GM23248 (cell line): ENCODE data around the gene TMED7. TPM values are rescaled to one million over a fixed set of nuclear protein-coding genes. Genes with fewer than 3 reads are reported as not detected.
"Not testable (repeated sequence)": the region's sequence is repeated elsewhere in the genome, so short reads cannot be mapped to it uniquely, and the experiment has no call there.

Source experiments
- DNase-seq: peaks from one replicate; pipeline ENCODE4 v3.0.0-alpha.2; 2015
- H2AFZ ChIP-seq: fragments of 200-600 bp; sonication (generic); 2 replicates; pipeline ENCODE4 v1.6.1; 2016; ENCODE audit warnings: antibody characterized with exemption
- H3F3A ChIP-seq: fragments of 200-600 bp; sonication (generic); 2 replicates; pipeline ENCODE4 v1.6.1; 2016; ENCODE audit warnings: mild to moderate bottlenecking, antibody characterized with exemption, mixed run types; ENCODE audit not compliant: insufficient read depth
- H3K27ac ChIP-seq: fragments of 200-600 bp; sonication (generic); 2 replicates; pipeline ENCODE4 v1.5.1; 2016; ENCODE audit warnings: mild to moderate bottlenecking
- H3K27me3 ChIP-seq: fragments of 200-600 bp; sonication (generic); replicated peaks from 2 replicates; pipeline ENCODE4 v1.6.1; 2016; ENCODE audit warnings: mild to moderate bottlenecking; ENCODE audit not compliant: insufficient read depth
- H3K36me3 ChIP-seq: fragments of 200-600 bp; sonication (generic); 2 replicates; pipeline ENCODE4 v1.6.1; 2016; ENCODE audit warnings: low read depth, mild to moderate bottlenecking
- H3K4me1 ChIP-seq: fragments of 200-600 bp; sonication (generic); 2 replicates; pipeline ENCODE4 v1.6.1; 2016; ENCODE audit warnings: mild to moderate bottlenecking; ENCODE audit not compliant: insufficient read depth
- H3K4me2 ChIP-seq: fragments of 200-600 bp; sonication (generic); one replicate; pipeline ENCODE4 v1.6.1; 2016; ENCODE audit warnings: mild to moderate bottlenecking; ENCODE audit not compliant: unreplicated experiment
- H3K4me3 ChIP-seq: fragments of 200-600 bp; sonication (generic); 2 replicates; pipeline ENCODE4 v1.5.1; 2016; ENCODE audit warnings: mild to moderate bottlenecking
- H3K79me2 ChIP-seq: fragments of 200-600 bp; sonication (generic); 2 replicates; pipeline ENCODE4 v1.6.1; 2016; ENCODE audit warnings: mild to moderate bottlenecking; ENCODE audit not compliant: insufficient read depth
- H3K9ac ChIP-seq: fragments of 200-600 bp; sonication (generic); 2 replicates; pipeline ENCODE4 v1.6.1; 2016; ENCODE audit warnings: mild to moderate bottlenecking
- H3K9me2 ChIP-seq: fragments of 200-600 bp; sonication (generic); 2 replicates; pipeline ENCODE4 v1.6.1; 2016; ENCODE audit warnings: mixed run types, mild to moderate bottlenecking, moderate library complexity; ENCODE audit not compliant: insufficient read depth
- H3K9me3 ChIP-seq: fragments of 200-600 bp; sonication (generic); one replicate; pipeline ENCODE4 v1.6.1; 2017; ENCODE audit warnings: low read depth
- H4K20me1 ChIP-seq: fragments of 200-600 bp; sonication (generic); 2 replicates; pipeline ENCODE4 v1.6.0; 2016; ENCODE audit not compliant: insufficient read depth
- EZH2 ChIP-seq: fragments of 200-600 bp; sonication (generic); IDR thresholded peaks from 2 replicates; pipeline ENCODE4 v1.6.1; 2018; ENCODE audit warnings: antibody characterized with exemption, mild to moderate bottlenecking; ENCODE audit not compliant: insufficient read depth, poor library complexity, severe bottlenecking
- EZH2phosphoT487 ChIP-seq: fragments of 200-600 bp; sonication (generic); IDR thresholded peaks from 2 replicates; pipeline ENCODE4 v1.6.1; 2018; ENCODE audit warnings: antibody characterized with exemption, moderate library complexity, mild to moderate bottlenecking, low read depth; ENCODE audit not compliant: insufficient read depth
- WGBS, 2 experiments: methylation state at CpG; one replicate each; pipeline ENCODE4 v1.1.6; 2015 to 2017; ENCODE audit warnings: low lambda C conversion rate in 2 of 2, low coverage in 1 of 2; ENCODE audit errors: missing lambda C conversion rate in 2 of 2; 5-methylcytosine and 5-hydroxymethylcytosine counted together
- in situ Hi-C: fragments of 300-500 bp; cut with MboI; formaldehyde crosslinking; loops from 2 replicates; pipeline ENCODE4 v1.15.0; 2020
- polyA plus RNA-seq: library from polyadenylated mRNA; unstranded; fragments of >200 nt; fragmentation: Nextera tagmentation; extraction: Ambion mirVana; gene quantifications from 2 replicates; pipeline ENCODE4 v1.2.1, GENCODE V29; 2016
- total RNA-seq: library from RNA; depleted of rRNA; stranded (reverse); fragments of >200 nt; shearing (Covaris generic); gene quantifications from 2 replicates; pipeline ENCODE4 v1.2.3, GENCODE V29; 2014

TMED7 gene
- total and polyA plus RNA-seq, 2 experiments from 2014 or later: 97.7 to 163 TPM

DNA sequence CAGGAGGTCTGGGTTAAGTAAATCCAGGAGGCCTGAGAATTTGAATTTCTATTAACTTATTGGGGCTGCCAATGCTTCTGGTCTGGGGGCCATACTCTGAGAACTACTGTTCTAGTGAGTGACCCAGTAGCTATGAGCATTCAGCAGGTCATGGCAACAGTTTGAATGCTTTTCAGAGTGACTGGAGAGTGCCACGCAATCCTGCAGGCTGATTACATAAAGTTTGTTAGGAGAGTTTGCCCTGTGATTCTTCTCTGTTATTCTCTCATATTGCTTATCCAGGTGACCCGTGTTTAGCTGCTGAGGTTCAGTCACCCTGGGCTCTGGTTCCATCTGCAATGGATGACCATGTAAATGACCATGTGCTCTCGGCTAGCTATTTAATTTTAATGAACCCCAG is 22.2 kb upstream of the TMED7 start:
- Histone ChIP-seq H3K79me2 (no peaks in the 10 kb centered on the region), H3K27me3 (no peaks in the 10 kb centered on the region; the same call in 1 of the 2 replicates), H3F3A (no peaks in the 10 kb centered on the region), H3K9me2 (no peaks in the 10 kb centered on the region), H3K9ac (no peak overlapping the region), H3K4me1 (no peaks in the 10 kb centered on the region), H2AFZ (no peak overlapping the region), H4K20me1 (no peaks in the 10 kb centered on the region), H3K27ac (no peak overlapping the region), H3K9me3 (no peaks in the 10 kb centered on the region), H3K36me3 (no peaks in the 10 kb centered on the region), H3K4me3 (no peak overlapping the region), H3K4me2 (no peak overlapping the region)
- TF ChIP-seq EZH2 (no peak), EZH2phosphoT487 (no peak)
- in situ Hi-C loops: no loop called here
- DNase-seq: peak; percentile 32
- 55 to 56% methylated on average over 3 of the region's 3 CpGs for WGBS, 2 experiments

DNA sequence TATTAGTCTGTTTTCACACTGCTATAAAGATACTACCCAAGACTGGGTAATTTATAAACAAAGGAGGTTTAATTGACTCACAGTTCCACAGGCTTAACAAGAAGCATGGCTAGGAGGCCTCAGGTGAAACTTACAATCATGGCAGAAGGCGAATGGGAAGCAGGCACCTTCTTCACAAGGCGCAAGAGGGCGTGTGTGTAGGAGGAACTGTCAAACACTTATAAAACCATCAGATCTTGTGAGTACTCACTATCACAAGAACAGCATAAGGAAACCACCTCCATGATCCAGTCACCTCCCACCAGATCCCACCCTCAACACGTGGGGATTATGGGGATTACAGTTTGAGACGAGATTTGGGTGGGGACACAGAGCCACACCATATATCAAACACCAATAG is 19.6 kb upstream of the TMED7 start:
- H3K9ac ChIP-seq, H3K4me2 ChIP-seq, H3K4me1 ChIP-seq, H3K27ac ChIP-seq, DNase-seq, H2AFZ ChIP-seq, H3K27me3 ChIP-seq, H3K9me2 ChIP-seq, H3K9me3 ChIP-seq, in situ Hi-C loops, H3K4me3 ChIP-seq, H3F3A ChIP-seq, H3K36me3 ChIP-seq, H3K79me2 ChIP-seq, H4K20me1 ChIP-seq: not testable (repeated sequence)
- WGBS, 2 experiments: 57 to 59% methylated on average over 5 of the region's 5 CpGs

DNA sequence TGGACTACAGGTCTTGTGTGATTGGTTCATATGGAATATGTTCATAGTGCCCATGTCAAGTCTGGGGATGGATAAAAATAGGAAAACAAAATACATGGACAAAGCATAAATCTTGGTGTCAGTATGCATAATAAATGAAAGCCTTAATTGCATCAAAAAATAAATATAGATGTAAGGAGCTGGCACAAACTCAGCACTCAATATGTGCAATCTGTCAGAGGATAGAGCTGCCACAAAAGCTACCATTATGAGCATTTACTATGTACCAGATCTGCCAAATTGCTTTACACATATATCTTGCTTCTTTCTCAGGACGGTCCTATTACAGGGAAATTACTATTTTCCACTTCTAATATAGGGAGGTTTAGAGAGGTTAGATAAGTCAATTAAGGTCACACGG is 18.2 kb upstream of the TMED7 start:
- Histone ChIP-seq H3K27me3 (no peaks in the 10 kb centered on the region; the same call in 1 of the 2 replicates), H3K9ac (no peak overlapping the region), H4K20me1 (no peaks in the 10 kb centered on the region), H3K27ac (no peak overlapping the region), H3K4me3 (no peak overlapping the region), H3F3A (no peaks in the 10 kb centered on the region), H3K4me1 (no peaks in the 10 kb centered on the region), H3K9me2 (no peaks in the 10 kb centered on the region), H3K79me2 (no peaks in the 10 kb centered on the region), H2AFZ (no peak overlapping the region), H3K36me3 (no peaks in the 10 kb centered on the region), H3K4me2 (no peak overlapping the region), H3K9me3 (no peaks in the 10 kb centered on the region)
- no peak for DNase-seq
- no peak for TF ChIP-seq EZH2phosphoT487
- TF ChIP-seq EZH2: no peak
- 61 to 70% methylated on average over 2 of the region's 2 CpGs for WGBS, 2 experiments
- in situ Hi-C loops: no loop called here

DNA sequence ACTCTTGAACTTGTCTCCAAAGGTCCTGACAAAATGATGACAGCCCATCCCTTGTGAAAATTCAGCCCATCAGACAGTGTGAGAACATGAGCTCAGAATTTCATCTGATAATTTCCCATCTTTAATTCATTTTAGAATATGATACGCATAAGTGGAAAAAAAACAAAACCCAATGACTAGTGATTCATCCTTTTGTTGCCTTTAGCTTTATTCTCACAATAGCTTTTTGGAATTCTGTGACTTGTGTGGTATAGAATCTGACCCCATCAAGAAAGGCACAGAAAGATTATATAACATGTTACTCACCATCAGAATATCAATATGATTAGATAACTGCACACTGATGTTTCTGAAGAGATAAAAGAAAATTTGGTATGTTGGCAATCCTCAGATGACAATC is 16.1 kb upstream of the TMED7 start:
- Histone ChIP-seq H3K9me3 (no peaks in the 10 kb centered on the region), H3K9ac (no peak overlapping the region), H3K4me3 (no peak overlapping the region), H3K9me2 (no peaks in the 10 kb centered on the region), H3K27ac (no peak overlapping the region), H3K79me2 (no peaks in the 10 kb centered on the region), H3K4me2 (no peak overlapping the region), H2AFZ (no peak overlapping the region), H3K36me3 (no peaks in the 10 kb centered on the region), H3K4me1 (no peaks in the 10 kb centered on the region), H3F3A (no peaks in the 10 kb centered on the region), H4K20me1 (no peaks in the 10 kb centered on the region), H3K27me3 (no peaks in the 10 kb centered on the region; the same call in 1 of the 2 replicates)
- DNase-seq: peak; percentile 24
- in situ Hi-C loops: no loop called here
- TF ChIP-seq EZH2 (no peak), EZH2phosphoT487 (no peak)
- WGBS, 2 experiments: 5 to 7% methylated on average over 1 of the region's 1 CpG

DNA sequence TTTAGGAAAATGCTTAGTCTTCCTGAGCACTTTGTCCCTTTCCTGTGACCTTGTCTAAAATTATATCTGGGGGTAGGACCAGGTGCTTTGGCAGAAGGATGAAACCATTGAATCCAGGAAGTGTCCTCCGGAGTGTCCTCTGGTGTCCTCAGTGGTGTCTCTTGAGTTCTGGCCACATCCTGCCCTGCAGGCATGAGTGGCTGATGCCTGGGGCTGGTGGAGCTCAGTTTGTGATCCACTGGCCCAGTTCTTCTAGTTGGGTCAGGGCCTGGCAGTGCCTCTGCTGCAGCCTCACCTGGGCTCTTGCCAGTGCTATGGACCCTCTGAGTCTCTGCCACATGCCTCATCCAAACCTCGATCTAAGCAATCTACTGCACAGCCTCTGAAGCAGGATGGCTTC is 14.4 kb upstream of the TMED7 start:
- in situ Hi-C loops: no loop called here
- Histone ChIP-seq H3K79me2 (no peaks in the 10 kb centered on the region), H4K20me1 (no peaks in the 10 kb centered on the region), H3F3A (no peaks in the 10 kb centered on the region), H3K9me2 (no peaks in the 10 kb centered on the region), H3K4me1 (no peaks in the 10 kb centered on the region), H3K4me2 (no peak overlapping the region), H3K36me3 (no peaks in the 10 kb centered on the region), H3K27me3 (no peaks in the 10 kb centered on the region), H2AFZ (no peak overlapping the region), H3K9me3 (no peaks in the 10 kb centered on the region), H3K4me3 (no peak overlapping the region), H3K9ac (no peak overlapping the region), H3K27ac (no peak overlapping the region)
- no peak for TF ChIP-seq EZH2
- TF ChIP-seq EZH2phosphoT487: no peak
- WGBS, 2 experiments: 77 to 81% methylated on average over 2 of the region's 2 CpGs
- no peak for DNase-seq
